T-helper 2 cell (primary cell): ENCODE results near the gene HOXB3.

Source experiments
- DNase-seq, 5 experiments: peaks; one replicate each; pipeline versions ENCODE4 v3.0.0 to v3.0.0-alpha.2; 2012 to 2022

Gene HOXB3

GRCh38 chr17:48586355-48587258, 3.4 kb downstream of the HOXB3 start:
- peak in 1 of 5 experiments; percentile 28 for DNase-seq

GRCh38 chr17:48584223-48584741, 5.8 kb downstream of the HOXB3 start:
- DNase-seq = no peak

GRCh38 chr17:48583708-48584222, 6.3 kb downstream of the HOXB3 start:
- no peak for DNase-seq

GRCh38 chr17:48582750-48583069, 7.3 kb downstream of the HOXB3 start:
- no peak for DNase-seq

GRCh38 chr17:48579760-48580554, 10.1 kb downstream of the HOXB3 start:
- DNase-seq = no peak

- no peak for DNase-seq
Measured at GRCh38 chr17:48579471-48579759, 10.6 kb downstream of the HOXB3 start.

GRCh38 chr17:48578616-48579470, 11.2 kb downstream of the HOXB3 start:
- DNase-seq = peak in 1 of 5 experiments; percentile 16

- DNase-seq = peak; percentile 48 to 75 (median 64)
Measured at GRCh38 chr17:48577946-48578615, 12.0 kb downstream of the HOXB3 start, which contains the start of gene HOXB4. Gene HOXB4 (minus strand): TSS chr17:48578350. CDS start chr17:48578319, 31 bp downstream.

GRCh38 chr17:48577330-48577945, 12.6 kb downstream of the HOXB3 start:
- peak in 1 of 5 experiments; percentile 41 for DNase-seq

- no peak for DNase-seq
Measured at GRCh38 chr17:48576479-48577309, 13.3 kb downstream of the HOXB3 start.

- DNase-seq = no peak
Measured at GRCh38 chr17:48575673-48576478, 14.2 kb downstream of the HOXB3 start.

GRCh38 chr17:48575066-48575582, 14.9 kb downstream of the HOXB3 start:
- DNase-seq = no peak

GRCh38 chr17:48574505-48575065, 15.5 kb downstream of the HOXB3 start:
- no peak for DNase-seq

- DNase-seq = no peak
Measured at GRCh38 chr17:48571826-48572417, 18.1 kb downstream of the HOXB3 start.

GRCh38 chr17:48571024-48571818, 18.8 kb downstream of the HOXB3 start:
- no peak for DNase-seq

GRCh38 chr17:48570325-48571023, 19.6 kb downstream of the HOXB3 start:
- no peak for DNase-seq
